Measurements from ENCODE around the gene TXNRD1.

TXNRD1 gene

GRCh38 chr12:104310751-104311633 is 95.4 kb downstream of the TXNRD1 start:
- H3K27me3 ChIP-seq (ENCODE audit: insufficient read depth, poor library complexity, severe bottlenecking), result no peaks in the 10 kb centered on the region
- H3K4me3 ChIP-seq (replicated peaks; ENCODE audit: insufficient read depth, low read length), result no peak overlapping the region
- no peak overlapping the region for H3K27ac ChIP-seq (replicated peaks)
- TF ChIP-seq POLR2AphosphoS5 (IDR thresholded peaks at IDR 0.05; ENCODE audit: low read depth) (no peak), CTCF (IDR thresholded peaks at IDR 0.05; ENCODE audit: insufficient read depth, low read length) (no peak)
- no peak for DNase-seq (ENCODE audit: low read depth in 1 of 2, low spot score in 1 of 2)

- DNase-seq (ENCODE audit: low read depth in 1 of 2, low spot score in 1 of 2), result no peak
- TF ChIP-seq POLR2AphosphoS5 (IDR thresholded peaks at IDR 0.05; ENCODE audit: low read depth) (no peak), REST (IDR thresholded peaks at IDR 0.05; ENCODE audit: insufficient replicate concordance, low read depth) (no peak), SPI1 (IDR thresholded peaks at IDR 0.05; ENCODE audit: borderline replicate concordance, low read depth) (no peak), GABPA (IDR thresholded peaks at IDR 0.05; ENCODE audit: low read depth) (no peak), CTCF (IDR thresholded peaks at IDR 0.05; ENCODE audit: insufficient read depth, low read length) (no peak)
- Histone ChIP-seq H3K27me3 (ENCODE audit: insufficient read depth, poor library complexity, severe bottlenecking) (no peaks in the 10 kb centered on the region), H3K27ac (replicated peaks) (no peak overlapping the region), H3K4me3 (replicated peaks; ENCODE audit: insufficient read depth, low read length) (no peak overlapping the region)
These were observed 96.6 kb downstream of the TXNRD1 start for GRCh38 chr12:104312202-104312601.

- no peak for TF ChIP-seq POLR2AphosphoS5 (IDR thresholded peaks at IDR 0.05; ENCODE audit: low read depth)
- no peak for TF ChIP-seq REST (IDR thresholded peaks at IDR 0.05; ENCODE audit: insufficient replicate concordance, low read depth)
- TF ChIP-seq CTCF (IDR thresholded peaks at IDR 0.05; ENCODE audit: insufficient read depth, low read length), result no peak
- Histone ChIP-seq H3K4me3 (replicated peaks; ENCODE audit: insufficient read depth, low read length) (no peak overlapping the region), H3K27ac (replicated peaks) (no peak overlapping the region), H3K27me3 (ENCODE audit: insufficient read depth, poor library complexity, severe bottlenecking) (no peaks in the 10 kb centered on the region)
- DNase-seq (ENCODE audit: low read depth in 1 of 2, low spot score in 1 of 2), result no peak
These were observed 97.1 kb downstream of the TXNRD1 start for GRCh38 chr12:104312654-104313053.

Data from HL-60 (cell line).